Measurements from ENCODE around the gene BSCL2.

- TF ChIP-seq GABPA (IDR thresholded peaks at IDR 0.05 in 1 of 2, conservative IDR thresholded peaks at IDR 0.05 in 1 of 2) (no peak), REST (IDR thresholded peaks at IDR 0.05) (no peak), CTCF (IDR thresholded peaks at IDR 0.05; ENCODE audit: low read depth, low read length, missing input control) (no peak)
- TF ChIP-seq, protein P1, sequence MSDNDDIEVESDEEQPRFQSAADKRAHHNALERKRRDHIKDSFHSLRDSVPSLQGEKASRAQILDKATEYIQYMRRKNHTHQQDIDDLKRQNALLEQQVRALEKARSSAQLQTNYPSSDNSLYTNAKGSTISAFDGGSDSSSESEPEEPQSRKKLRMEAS (IDR thresholded peaks at IDR 0.05), result no peak
Observed at GRCh38 chr11:62654297-62654696, 52.9 kb downstream of the BSCL2 start.

All from liver (tissue), 3 donors.